Stimulated activated CD4-positive, alpha-beta T cell treated with anti-CD3 and anti-CD28 coated beads, Interleukin-12 subunit alpha, Interleukin-12 subunit beta, amount 100 ng/mL, for 24 hours (primary cell): ENCODE measurements around the gene CRB1.
"Not testable (repeated sequence)": the region's sequence is repeated elsewhere in the genome, so short reads cannot be mapped to it uniquely, and the experiment has no call there.

Source experiments
- DNase-seq, 2 experiments: peaks; one replicate each; pipeline ENCODE4 v3.0.0-alpha.2; 2020; ENCODE audit warnings: low read depth in 2 of 2

Gene CRB1

GRCh38 chr1:197463142-197463541 is 195.1 kb downstream of the CRB1 start:
- DNase-seq: no peak

- no peak for DNase-seq
These were observed 196.0 kb downstream of the CRB1 start for GRCh38 chr1:197464044-197464443.

GRCh38 chr1:197465528-197466327 is 197.7 kb downstream of the CRB1 start:
- DNase-seq: no peak

GRCh38 chr1:197466813-197467212 is 198.8 kb downstream of the CRB1 start:
- DNase-seq: no peak

- no peak for DNase-seq
These were observed 199.8 kb downstream of the CRB1 start for GRCh38 chr1:197467881-197468280.

- no peak for DNase-seq
These were observed 200.6 kb downstream of the CRB1 start for GRCh38 chr1:197468543-197469175.

GRCh38 chr1:197469620-197470210 is 201.7 kb downstream of the CRB1 start:
- DNase-seq: no peak

- DNase-seq: no peak
These were observed 202.3 kb downstream of the CRB1 start for GRCh38 chr1:197470330-197470729.

GRCh38 chr1:197471248-197471985 is 203.4 kb downstream of the CRB1 start:
- DNase-seq: no peak

GRCh38 chr1:197472141-197472540 is 204.1 kb downstream of the CRB1 start:
- no peak for DNase-seq

GRCh38 chr1:197480446-197480845 is 212.4 kb downstream of the CRB1 start:
- no peak for DNase-seq

- no peak for DNase-seq
These were observed 213.0 kb downstream of the CRB1 start for GRCh38 chr1:197481101-197481500.

- no peak for DNase-seq
These were observed 217.7 kb downstream of the CRB1 start for GRCh38 chr1:197485790-197486189.

- DNase-seq: no peak
These were observed 218.9 kb downstream of the CRB1 start for GRCh38 chr1:197486946-197487345.

- DNase-seq: not testable (repeated sequence)
These were observed 223.5 kb downstream of the CRB1 start for GRCh38 chr1:197491505-197491904.

GRCh38 chr1:197496722-197497121 is 228.7 kb downstream of the CRB1 start:
- DNase-seq: no peak

GRCh38 chr1:197510691-197511378 is 242.8 kb downstream of the CRB1 start:
- no peak for DNase-seq

GRCh38 chr1:197515421-197515820 is 247.4 kb downstream of the CRB1 start:
- DNase-seq: no peak

- DNase-seq: no peak
These were observed 251.8 kb downstream of the CRB1 start for GRCh38 chr1:197519741-197520334.

- no peak for DNase-seq
These were observed 253.2 kb downstream of the CRB1 start for GRCh38 chr1:197521118-197521739.
